GM19035 (cell line): ENCODE results near the gene BAZ2A.
"Not testable (repeated sequence)": the region's sequence is repeated elsewhere in the genome, so short reads cannot be mapped to it uniquely, and the experiment has no call there.

ENCODE experiments used
- ATAC-seq: cut with Tn5 transposase; IDR thresholded peaks from one replicate; pipeline ENCODE4 v1.9.1; 2021; ENCODE audit not compliant: unreplicated experiment

BAZ2A gene

DNA sequence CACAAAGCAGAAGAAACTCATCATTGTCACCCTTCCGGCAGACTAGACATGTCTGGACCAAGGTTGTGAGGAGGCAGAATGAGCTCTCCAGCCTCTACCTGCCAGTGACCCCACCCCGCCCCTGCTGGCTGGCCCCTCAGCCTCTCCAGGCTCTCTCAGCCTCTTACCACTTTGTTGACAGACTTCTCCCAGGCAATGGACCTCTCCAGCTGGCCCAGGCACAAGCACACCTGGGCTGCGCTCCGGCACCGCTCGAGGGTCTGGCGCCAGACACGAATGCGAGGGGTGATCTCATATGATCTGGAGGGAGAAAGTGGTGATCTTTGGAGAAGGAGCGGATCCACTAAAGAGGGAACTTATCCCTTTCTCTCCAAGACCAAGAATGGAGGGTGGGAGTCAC lies 30.3 kb downstream of the BAZ2A start:
- no peak for ATAC-seq

DNA sequence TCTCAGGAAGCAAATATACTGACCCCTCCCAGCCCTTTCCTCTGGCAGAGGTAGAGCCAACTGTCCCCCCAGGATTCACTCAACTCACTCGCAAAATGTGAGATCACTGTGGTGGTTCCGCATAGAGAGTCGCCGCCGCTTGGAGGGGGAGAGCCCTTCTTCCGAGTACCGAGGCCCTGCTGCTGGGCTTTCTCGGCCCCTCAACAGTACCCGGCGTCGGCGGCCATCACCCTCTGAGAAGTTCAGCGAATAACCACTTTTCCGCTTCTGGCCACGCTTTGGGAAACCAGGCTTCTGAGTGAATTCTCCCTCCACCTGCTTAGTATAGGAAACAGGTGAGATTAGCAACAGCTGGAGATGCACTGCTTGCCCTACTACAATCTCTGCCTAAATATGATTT lies 31.1 kb downstream of the BAZ2A start:
- no peak for ATAC-seq

DNA sequence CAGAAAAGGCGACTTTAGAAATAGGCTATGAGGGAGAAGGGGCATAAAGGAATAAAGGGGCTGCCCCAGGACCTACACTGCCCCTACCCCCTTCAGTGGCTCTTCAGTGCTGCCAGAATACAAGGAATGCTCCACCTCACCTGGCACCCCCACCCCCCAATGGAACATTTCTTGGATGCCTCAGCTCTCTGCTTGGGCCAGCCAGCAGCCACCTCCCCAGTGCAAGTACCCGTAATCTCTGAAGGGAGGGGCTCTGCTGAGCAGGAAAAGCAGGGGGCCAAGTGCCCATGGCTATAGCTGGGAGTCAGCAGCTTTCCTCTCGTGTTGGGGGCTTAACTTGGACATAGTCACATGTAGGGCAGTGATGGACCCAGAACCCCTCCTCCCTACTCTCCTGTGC lies 33.3 kb downstream of the BAZ2A start:
- ATAC-seq: no peak

DNA sequence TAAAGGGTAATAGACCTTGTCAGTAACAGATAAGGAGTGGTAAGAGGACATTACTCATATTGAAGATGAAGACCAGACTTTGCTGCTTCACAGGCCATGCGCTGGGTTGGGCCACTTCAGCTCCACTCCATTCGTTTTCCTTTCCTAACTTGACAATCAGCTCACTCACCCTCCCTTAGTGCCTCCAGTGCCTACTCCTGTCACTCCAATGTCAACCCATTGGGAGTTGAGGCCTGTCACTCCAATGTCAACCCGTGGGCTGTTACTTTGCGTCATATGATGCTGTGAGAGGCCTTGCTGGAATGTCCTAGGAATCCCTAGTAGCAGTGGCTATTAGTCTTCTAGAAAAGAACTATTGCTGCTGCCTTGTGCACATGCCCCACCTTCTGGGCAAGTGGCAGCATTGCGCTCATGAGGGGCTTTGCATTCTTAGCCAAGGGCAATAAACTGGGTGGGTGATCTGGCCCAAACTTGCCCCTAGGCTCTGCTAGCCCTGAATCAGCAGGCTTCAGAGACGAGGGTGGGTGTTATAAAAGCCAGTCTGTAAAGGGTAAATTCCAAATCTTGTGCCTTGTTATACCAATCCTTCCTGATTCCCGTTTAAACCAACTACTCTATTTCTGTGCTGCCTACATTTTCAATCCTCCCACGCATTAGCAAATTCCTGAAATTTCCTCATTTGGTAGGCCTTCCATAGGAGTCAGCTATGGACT lies 36.1 kb downstream of the BAZ2A start:
- no peak for ATAC-seq

DNA sequence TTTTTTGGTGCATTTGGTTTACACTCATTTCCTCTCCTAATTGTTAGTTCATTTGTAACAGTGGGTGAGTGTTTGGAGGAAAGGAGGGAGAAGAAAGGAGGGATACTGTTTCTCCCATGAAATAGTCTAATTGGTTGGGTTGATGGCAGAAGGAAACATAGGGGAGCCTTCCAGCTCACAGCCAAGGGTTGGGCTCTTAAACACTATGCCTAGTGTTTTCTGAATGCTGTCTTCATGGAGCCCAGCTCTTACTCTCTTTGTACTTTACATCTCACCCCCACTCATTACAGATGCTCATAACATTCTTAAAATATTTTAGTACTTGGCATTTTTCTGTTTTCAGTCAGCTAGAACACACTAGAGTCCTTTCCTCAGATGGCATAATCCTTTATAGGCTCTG lies 38.2 kb downstream of the BAZ2A start:
- no peak for ATAC-seq

DNA sequence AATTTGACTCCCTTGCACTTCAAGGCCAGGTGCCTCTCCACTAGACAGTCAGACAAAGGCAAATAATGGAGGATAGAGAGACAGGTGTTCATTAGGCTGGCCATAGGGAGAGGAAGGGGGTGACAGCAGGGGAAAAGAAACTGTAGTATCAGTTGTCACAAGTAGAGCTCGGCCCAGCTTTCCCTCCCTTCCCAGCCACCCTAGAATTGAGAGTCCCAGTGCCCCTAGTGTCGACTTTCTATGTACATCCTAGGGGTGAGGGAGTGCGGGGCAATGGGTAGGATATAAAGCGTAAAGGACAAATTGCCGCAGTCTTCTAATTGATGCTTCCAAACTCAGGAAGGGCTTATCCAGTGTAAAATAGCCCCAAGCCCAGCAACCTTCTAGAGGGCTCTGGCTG lies 39.0 kb downstream of the BAZ2A start:
- ATAC-seq: no peak

DNA sequence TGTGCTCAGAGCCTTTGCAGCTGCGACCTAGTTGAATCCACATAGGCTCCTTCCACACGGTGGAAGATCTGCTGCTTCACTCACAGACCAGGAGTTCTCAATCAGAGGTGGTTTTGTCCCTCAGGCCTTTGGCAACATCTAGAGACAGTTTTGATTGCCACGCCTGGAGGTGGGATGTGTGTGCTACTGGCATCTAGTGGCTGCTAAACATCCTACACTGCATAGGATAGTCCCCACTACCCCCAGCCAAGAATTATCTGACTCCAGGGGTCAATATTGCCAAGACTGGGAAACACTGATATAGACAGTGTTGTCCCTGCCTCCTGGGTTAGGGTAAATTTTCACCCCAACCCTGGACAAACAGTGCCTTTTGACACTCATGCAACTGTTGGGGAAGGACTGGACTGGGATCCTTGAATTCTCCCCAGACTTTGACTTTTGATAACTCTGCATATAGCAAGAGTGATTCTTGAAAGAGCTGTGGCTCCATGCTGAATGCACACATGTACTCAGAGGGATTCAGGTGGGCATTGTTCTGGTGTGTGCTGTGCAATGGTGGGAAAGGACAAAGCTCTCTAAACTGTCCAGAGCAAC lies 39.8 kb downstream of the BAZ2A start:
- no peak for ATAC-seq

DNA sequence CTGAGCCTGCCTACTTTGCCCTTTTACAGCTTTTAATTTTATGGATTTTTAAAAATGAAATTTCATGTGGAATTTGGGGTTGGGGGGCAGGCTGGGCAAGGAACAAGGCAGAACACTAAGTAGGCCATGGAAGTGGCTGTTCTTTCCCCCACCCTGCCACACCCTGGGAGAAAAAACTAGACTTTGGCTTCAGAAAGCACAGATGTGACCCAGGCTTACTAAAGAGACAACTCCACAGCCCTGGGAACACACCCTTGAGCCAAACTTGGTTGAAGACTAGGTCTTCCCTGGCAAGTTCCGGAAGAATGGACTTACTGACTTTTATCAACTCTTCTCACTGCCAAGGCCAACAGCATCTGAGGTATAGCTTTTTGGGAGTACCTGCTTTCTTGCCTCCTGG lies 40.3 kb downstream of the BAZ2A start:
- ATAC-seq: no peak

DNA sequence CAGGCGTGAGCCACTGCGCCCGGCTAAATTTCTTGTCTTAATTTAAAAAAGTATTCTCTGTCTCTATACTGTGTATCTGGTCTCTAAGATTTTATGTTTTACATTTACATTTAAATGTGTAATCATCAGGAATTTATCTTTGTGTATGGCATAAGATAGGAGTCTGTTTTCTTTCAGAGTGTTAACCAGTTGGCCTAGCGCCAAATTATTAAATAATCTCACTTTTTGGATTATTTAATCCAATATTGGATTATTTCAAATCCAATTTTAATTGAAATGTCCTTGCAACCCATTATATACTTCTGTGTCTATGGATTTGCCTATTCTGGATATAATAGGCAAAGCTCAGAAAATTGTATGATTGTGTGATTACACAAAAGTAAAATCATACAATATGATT lies 45.0 kb downstream of the BAZ2A start:
- ATAC-seq: no peak

DNA sequence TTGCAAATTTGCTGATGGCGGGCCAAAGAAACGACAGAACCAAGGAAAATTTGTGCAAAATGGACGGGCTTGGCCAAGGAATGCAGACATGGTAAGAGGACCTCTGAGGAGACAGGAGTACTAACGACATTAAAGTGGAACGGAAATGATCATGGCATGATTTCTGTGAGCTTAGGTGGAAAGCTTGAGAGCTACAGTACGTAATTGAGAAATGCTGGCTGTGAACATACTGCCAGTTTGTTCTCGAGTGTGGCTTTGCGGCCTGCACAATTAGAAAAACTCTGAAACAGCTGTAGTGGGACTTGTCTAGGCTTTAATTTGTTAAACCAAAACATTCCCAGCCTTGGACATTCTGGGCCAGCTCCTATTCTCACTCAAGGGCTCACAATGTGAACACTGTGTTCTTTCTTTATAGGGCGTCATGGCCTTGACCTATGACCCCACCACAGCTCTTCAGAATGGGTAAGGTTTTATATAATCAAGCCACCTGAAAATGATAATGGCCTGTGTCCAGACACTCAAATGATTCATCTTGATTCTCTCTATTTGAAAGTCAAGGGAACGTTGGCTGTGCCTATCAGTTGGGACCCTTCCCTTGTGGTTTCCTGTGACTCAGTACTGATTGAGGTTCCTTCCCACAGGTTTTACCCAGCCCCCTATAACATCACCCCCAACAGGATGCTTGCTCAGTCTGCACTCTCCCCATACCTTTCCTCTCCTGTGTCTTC lies 48.5 kb downstream of the BAZ2A start:
- no peak for ATAC-seq

DNA sequence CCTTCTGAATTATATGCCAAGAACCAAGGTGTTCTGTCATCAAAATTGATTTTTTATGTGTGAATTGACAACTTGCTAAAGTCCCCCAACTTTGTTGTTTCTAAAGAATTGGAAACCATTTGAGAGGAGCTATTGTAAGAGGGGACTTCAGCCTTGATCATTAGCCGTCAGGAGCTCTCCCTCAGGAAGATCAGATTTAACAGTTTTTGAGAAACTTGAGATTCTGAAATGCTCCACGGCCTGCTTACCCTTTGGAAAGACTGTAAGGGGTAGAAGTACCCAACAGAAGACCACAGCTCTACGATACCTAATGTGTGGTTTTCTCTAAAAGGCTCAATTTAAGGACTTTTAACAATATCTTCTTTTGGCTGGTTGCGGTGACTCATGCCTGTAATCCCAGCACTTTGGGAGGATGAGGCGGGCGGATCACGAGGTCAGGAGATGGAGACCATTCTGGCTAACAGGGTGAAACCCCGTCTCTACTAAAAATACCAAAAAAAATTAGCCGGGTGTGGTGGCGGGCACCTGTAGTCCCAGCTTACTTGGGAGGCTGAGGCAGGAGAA lies 51.1 kb downstream of the BAZ2A start:
- no peak for ATAC-seq

DNA sequence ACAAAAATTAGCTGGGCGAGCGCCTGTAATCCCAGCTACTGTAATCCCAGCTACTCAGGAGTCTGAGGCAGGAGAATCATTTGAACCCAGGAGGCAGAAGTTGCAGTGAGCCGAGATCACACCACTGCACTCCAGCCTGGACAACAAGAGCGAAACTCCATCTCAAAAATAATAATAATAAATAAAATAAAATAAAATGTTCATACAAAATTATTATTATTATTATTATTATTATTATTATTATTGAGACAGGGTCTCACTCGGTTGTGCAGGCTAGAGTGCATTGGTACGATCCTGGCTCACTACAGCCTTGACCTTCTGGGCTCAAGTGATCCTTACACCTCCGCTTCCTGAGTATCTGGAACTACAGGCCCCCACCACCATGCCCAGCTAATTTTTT lies 52.9 kb downstream of the BAZ2A start:
- not testable (repeated sequence) for ATAC-seq

DNA sequence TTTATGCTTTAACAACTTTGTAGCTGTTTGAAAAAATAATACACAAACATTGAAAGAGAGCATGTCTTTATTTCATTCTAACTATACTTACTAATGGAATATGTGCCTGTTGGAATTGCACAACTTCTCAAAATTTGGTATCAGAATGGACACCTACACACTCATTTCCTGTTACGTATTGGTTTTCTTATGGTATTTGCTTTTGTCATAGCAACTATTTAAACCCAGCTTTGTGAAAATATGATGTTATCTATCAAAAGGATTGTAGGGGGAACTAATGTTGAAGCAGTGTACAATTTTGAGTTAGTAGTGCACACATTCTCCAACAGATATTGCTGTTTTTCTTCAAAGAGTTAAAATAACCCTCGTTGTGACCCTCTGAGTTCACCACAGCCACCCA lies 55.9 kb downstream of the BAZ2A start:
- ATAC-seq: no peak

DNA sequence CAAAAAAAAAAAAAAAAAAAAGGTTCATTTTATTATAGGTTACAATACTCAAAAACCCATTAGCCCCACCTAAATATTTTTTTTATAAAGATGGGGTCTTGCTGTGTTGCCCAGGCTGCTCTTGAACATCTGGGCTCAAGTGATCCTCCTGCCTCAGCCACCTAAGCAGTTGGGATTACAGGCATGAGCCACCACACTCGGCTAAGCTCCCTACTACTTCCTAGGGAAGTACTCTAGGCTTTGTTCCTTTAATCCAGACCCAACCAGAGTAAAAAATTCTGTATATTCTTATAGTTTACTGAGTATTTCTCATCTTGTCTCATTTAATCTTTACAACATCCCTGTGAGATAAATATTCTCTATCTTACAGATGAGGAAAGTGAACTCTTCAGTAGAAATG lies 57.8 kb downstream of the BAZ2A start:
- no peak for ATAC-seq

DNA sequence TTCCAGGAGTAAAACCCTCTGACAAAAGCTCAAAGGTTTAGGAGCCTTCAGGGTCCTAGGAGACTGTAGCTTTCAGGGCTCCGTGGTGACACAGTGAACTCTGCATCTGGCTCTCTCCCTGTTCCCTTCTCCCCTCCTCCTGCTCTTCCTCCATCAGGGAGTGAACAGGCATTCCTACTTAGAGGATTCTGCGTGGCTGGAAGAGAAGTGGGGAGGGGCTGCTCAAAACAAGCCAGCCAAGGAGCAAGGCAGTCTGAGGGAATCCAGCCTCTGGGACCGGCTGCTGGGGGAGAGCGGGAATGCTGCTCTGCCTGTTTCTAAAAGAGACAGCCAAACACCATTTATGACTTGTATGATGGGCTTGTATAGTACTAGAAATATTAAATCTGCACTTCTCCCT lies 59.0 kb downstream of the BAZ2A start:
- ATAC-seq: no peak

DNA sequence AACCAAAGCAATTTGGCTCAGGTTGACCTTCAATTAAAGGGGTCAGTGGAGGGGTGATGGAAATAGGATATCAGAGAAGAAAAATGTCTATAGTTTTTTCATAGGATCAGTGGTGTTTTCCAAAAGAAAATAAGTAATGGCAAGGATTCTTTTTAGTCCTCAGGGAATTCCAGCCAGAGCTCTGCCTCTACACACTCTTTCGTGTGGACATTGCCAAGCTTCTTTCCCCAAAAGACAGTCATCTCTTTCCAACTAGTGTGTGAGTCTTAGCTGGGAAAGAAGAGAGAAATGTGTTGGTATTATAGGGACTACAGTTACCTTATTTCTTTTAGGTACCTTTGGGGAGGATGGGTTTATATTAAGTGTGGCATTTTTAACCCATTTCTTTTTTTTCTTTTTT lies 62.0 kb downstream of the BAZ2A start:
- no peak for ATAC-seq

DNA sequence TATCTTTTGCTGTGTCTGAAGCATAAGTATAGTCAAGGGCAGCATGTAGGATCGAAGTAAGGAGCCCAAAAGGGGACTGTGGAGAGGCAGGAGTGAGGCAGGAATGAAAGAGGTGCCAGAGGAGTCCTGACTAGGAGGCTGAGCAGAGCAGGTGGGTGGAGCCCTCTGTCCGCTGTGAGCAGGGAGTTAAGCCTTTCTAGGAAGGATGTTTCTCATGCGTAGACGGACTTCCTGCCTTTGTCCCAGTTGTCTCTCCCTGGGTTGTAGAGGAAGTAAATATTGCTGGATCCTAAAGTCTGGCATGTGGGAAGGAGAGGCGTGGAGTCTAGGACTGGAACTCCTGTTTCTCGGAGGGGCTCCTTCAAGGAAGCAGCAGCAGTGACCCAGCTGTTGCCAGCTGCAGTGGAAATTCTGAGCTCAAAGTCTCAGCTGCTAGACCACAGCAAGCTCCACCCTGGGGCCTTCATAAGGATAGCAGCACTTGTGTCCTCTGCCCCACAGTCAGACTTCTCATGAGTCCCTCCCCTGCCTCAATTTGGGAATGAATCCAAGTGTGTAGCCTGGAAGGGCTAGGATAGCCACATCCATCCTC lies 64.5 kb downstream of the BAZ2A start:
- no peak for ATAC-seq

DNA sequence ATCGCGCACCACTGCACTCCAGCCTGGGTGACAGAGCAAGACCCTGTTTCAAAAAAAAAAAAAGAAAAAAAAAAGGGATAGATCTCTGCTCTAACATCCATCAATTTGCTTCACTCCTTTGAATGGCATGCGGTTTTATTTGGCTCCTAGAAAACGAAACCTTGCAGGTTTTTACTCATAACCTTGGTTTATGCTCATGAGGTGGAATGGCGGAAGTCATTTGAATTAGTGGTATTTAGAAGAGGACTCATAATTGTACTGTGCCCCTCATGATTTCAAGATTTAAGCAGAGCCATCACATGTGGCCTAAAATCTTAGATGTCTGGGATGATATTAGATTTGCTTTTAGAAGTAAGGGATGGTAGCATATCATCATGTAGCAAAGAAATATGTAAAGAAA lies 79.1 kb downstream of the BAZ2A start:
- no peak for ATAC-seq

DNA sequence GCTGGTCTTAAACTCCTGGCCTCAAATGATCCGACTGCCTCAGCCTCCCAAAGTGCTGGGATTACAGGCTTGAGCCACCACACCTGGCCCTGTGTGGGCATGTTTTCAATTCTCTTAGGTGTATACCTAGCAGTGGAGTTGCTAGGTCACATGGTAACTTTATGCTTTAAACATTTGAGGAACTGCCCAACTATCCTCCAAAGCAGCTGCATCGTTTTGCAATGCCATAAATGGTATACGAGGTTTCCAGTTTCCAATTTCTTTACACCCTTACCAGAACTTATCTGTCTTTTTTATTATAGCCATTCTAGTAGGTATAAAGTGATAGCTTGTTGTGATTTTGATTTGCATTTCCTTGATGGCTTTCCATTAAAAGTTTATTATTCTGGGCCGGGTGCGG lies 83.4 kb downstream of the BAZ2A start:
- no peak for ATAC-seq
